Transverse colon (tissue), 4 donors: ENCODE data around the gene NOS3. TPM values are rescaled to one million over a fixed set of nuclear protein-coding genes. Genes with fewer than 3 reads are reported as not detected.
A peak's percentile ranks its signal among the peaks of the same experiment; 100 is the strongest.

ENCODE experiments used
- DNase-seq: peaks from one replicate; pipeline ENCODE4 v3.0.0-alpha.2; 2019
- H3K27ac ChIP-seq, 4 donors: fragments of 200-600 bp; sonication (generic); 2 replicates each; pipeline ENCODE4 v1.5.1; 2016 to 2018; ENCODE audit warnings: inconsistent platforms in 4 of 4
- H3K27me3 ChIP-seq: fragments of 200-600 bp; sonication (generic); 2 replicates; pipeline ENCODE4 v1.5.1; 2017; ENCODE audit warnings: inconsistent platforms
- H3K36me3 ChIP-seq, 4 donors: fragments of 200-600 bp; sonication (generic); 2 replicates each; pipeline ENCODE4 v1.5.1; 2017 to 2019; ENCODE audit warnings: inconsistent platforms in 4 of 4
- H3K4me1 ChIP-seq, 4 donors: fragments of 200-600 bp; sonication (generic); 2 replicates each; pipeline ENCODE4 v1.5.1; 2017 to 2020; ENCODE audit warnings: inconsistent platforms in 4 of 4
- H3K4me3 ChIP-seq, 4 donors: fragments of 200-600 bp; sonication (generic); 1 replicate in 1 of 4; 2 replicates in 3 of 4; pipeline versions ENCODE4 v1.5.1 to v1.6.1; 2017 to 2019; ENCODE audit warnings: inconsistent platforms in 4 of 4
- H3K9me3 ChIP-seq, 2 donors: fragments of 200-600 bp; sonication (generic); 2 replicates each; pipeline ENCODE4 v1.5.1; 2017 to 2019; ENCODE audit warnings: inconsistent platforms in 2 of 2
- CTCF ChIP-seq, 5 experiments: fragments of 200-600 bp in 3 of 5; fragments of 450-650 bp in 2 of 5; sonication (generic) in 3 of 5; IDR thresholded peaks; 1 replicate in 2 of 5; 2 replicates in 3 of 5; pipeline ENCODE4 v1.5.1; 2016 to 2017; ENCODE audit warnings: antibody characterized with exemption in 5 of 5, inconsistent platforms in 3 of 5, mild to moderate bottlenecking in 2 of 5, moderate library complexity in 1 of 5
- EP300 ChIP-seq: sonication (generic); formaldehyde crosslinking; IDR thresholded peaks from one replicate; pipeline ENCODE4 v1.6.1; 2017; ENCODE audit warnings: antibody characterized with exemption, low read depth
- POLR2A ChIP-seq: fragments of 450-650 bp; IDR thresholded peaks from one replicate; pipeline ENCODE4 v1.6.1; 2016; ENCODE audit warnings: antibody characterized with exemption, mild to moderate bottlenecking, moderate library complexity
- POLR2AphosphoS5 ChIP-seq, 3 donors: sonication (generic); formaldehyde crosslinking; IDR thresholded peaks; one replicate each; pipeline ENCODE4 v1.6.1; 2016; ENCODE audit warnings: antibody characterized with exemption in 3 of 3
- WGBS, 2 donors: methylation state at CpG; one replicate each; pipeline ENCODE4 v1.1.5; 2018; ENCODE audit warnings: low coverage in 1 of 2; 5-methylcytosine and 5-hydroxymethylcytosine counted together
- in situ Hi-C, 4 donors: fragments of 200-750 bp; cut with MboI; loops; one replicate each; pipeline versions ENCODE4 v1.15.0 to v1.15.1; 2017; ENCODE audit warnings: low sequenced_read_pairs in 3 of 4, low pct_ligation_motif_present in 1 of 4, low pct_unique_long_range_greater_than_20kb in 1 of 4
- intact Hi-C: fragments of 100-400 bp; cut with DNase I; formaldehyde crosslinking; loops from one replicate; pipeline ENCODE4 v1.15.1; 2023; ENCODE audit warnings: low total_unique reads
- total RNA-seq, 4 donors: library from RNA; depleted of rRNA; stranded (reverse); fragments of >200 nt; gene quantifications; one replicate each; pipeline ENCODE4 v1.1.0, GENCODE V29; 2016

The NOS3 gene
- total RNA-seq, 4 donors from 2014 or later = 2.5 to 34.2 (median 7.0) TPM

DNA sequence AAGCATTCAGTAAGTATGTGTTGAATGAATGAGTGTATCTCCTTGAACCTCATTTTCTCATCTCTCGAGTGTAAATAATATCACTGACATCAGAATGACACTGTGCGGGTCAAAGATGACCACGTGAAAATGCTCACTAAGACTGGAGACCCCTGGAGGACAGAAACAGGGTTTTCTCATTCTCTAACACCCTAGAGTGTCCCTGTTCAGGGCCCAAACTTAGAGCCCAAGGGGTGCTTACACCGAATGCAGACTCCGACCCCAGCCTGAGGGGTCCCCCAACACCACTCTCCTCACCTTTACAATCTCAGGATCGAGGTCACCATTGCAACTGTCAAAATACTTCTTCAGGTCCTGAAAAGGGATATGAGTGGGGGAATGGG, 65.5 kb downstream of the NOS3 start:
- WGBS, 2 donors = 82 to 90% methylated on average over 4 to 6 of the region's 6 CpGs

GRCh38 chr7:151056666-151057505, 66.1 kb downstream of the NOS3 start:
- DNase-seq = no peak
- H3K4me1 ChIP-seq = peaks cover 24 to 39% (median 38%) of the 10 kb centered on the region in 4 donors
- no peaks in the 10 kb centered on the region for H3K9me3 ChIP-seq
- no peaks in the 10 kb centered on the region for H3K36me3 ChIP-seq
- peak overlapping the region; percentile 95 to 98 (median 96) for H3K27ac ChIP-seq
- intact Hi-C loops = no loop called here
- peak overlapping the region; percentile 70 to 80 (median 74) for H3K4me3 ChIP-seq
- TF ChIP-seq POLR2A = no peak
- TF ChIP-seq POLR2AphosphoS5 (IDR thresholded peaks at IDR 0.05) = no peak
- TF ChIP-seq CTCF (IDR thresholded peaks at IDR 0.05) = peak in 1 of 5 experiments; percentile 21
- no peak for TF ChIP-seq EP300
- no peaks in the 10 kb centered on the region for H3K27me3 ChIP-seq
- 12 to 40% methylated on average over 6 to 26 of the region's 29 CpGs for WGBS, 2 donors
- in situ Hi-C loops = no loop called here

More for the DNA sequence above, 65.5 kb downstream of the NOS3 start:
- DNase-seq = no peak
- TF ChIP-seq POLR2AphosphoS5 (IDR thresholded peaks at IDR 0.05) = no peak
- no peak for TF ChIP-seq POLR2A
- no peak for TF ChIP-seq CTCF (IDR thresholded peaks at IDR 0.05)
- no peak for TF ChIP-seq EP300
- Histone ChIP-seq H3K4me1 (peaks cover 18 to 35% (median 33%) of the 10 kb centered on the region in 4 donors), H3K27me3 (no peaks in the 10 kb centered on the region), H3K4me3 (no peak overlapping the region), H3K9me3 (no peaks in the 10 kb centered on the region), H3K27ac (no peak overlapping the region), H3K36me3 (no peaks in the 10 kb centered on the region)
- in situ Hi-C loops = no loop called here
- intact Hi-C loops = no loop called here

- H3K4me3 ChIP-seq = peak within 1 kb of the TSS; percentile 71 to 80 (median 76)
- no peak for TF ChIP-seq POLR2AphosphoS5 (IDR thresholded peaks at IDR 0.05)
- TF ChIP-seq EP300 = no peak
- TF ChIP-seq CTCF (IDR thresholded peaks at IDR 0.05) = no peak
- no peak for TF ChIP-seq POLR2A
- intact Hi-C loops (no loop called here), in situ Hi-C loops (no loop called here)
- no peaks in the 10 kb centered on the region for H3K9me3 ChIP-seq
- 0% methylated on average over 30 of the region's 30 CpGs; no CpG with 5 or more reads in 1 of the 2 donors for WGBS, 2 donors
- no peaks in the 10 kb centered on the region for H3K27me3 ChIP-seq
- no peaks in the 10 kb centered on the region for H3K36me3 ChIP-seq
- H3K4me1 ChIP-seq = peaks cover 27 to 45% (median 45%) of the 10 kb centered on the region in 4 donors
- no peak for DNase-seq
- H3K27ac ChIP-seq = peak within 1 kb of the TSS; percentile 95 to 98 (median 96)
Measured at GRCh38 chr7:151057506-151057988, 66.7 kb downstream of the NOS3 start, which contains the start of gene CDK5. Gene CDK5 (minus strand): TSS chr7:151057897. CDS start chr7:151057848, 49 bp downstream.

GRCh38 chr7:151057989-151058780, 67.4 kb downstream of the NOS3 start:
- peak overlapping the region; percentile 27 to 80 (median 76) for H3K4me3 ChIP-seq
- in situ Hi-C loops = no loop called here
- H3K9me3 ChIP-seq = no peaks in the 10 kb centered on the region
- peak; percentile 55 for TF ChIP-seq POLR2A
- peak; percentile 67 to 90 (median 88) for TF ChIP-seq POLR2AphosphoS5 (IDR thresholded peaks at IDR 0.05)
- peak; percentile 58 for TF ChIP-seq EP300
- TF ChIP-seq CTCF (IDR thresholded peaks at IDR 0.05) = no peak
- WGBS, 2 donors = 0 to 2% methylated on average over 1 to 42 of the region's 46 CpGs
- H3K4me1 ChIP-seq = peaks cover 27 to 52% (median 51%) of the 10 kb centered on the region in 4 donors
- intact Hi-C loops = no loop called here
- no peaks in the 10 kb centered on the region for H3K27me3 ChIP-seq
- peak; percentile 99 for DNase-seq
- no peaks in the 10 kb centered on the region for H3K36me3 ChIP-seq
- peak overlapping the region; percentile 95 to 98 (median 96) for H3K27ac ChIP-seq
